Ovary (tissue), 3 donors: ENCODE measurements around the gene TLL2.

Source experiments
- POLR2A ChIP-seq: fragments of 450-650 bp; IDR thresholded peaks from one replicate; pipeline ENCODE4 v1.6.1; 2017; ENCODE audit warnings: antibody characterized with exemption, mild to moderate bottlenecking, moderate library complexity
- TF ChIP-seq, protein P1 (sequence below), 3 donors: fragments of 450-650 bp in 2 of 3; fragments of 200-600 bp in 1 of 3; IDR thresholded peaks; one replicate each; pipeline versions ENCODE4 v1.5.1 to v1.8.0; 2016 to 2022; ENCODE audit warnings: antibody characterized with exemption in 3 of 3, mild to moderate bottlenecking in 1 of 3
- donor health status: DM: no; HTN: no; CAD: no.

DNA sequence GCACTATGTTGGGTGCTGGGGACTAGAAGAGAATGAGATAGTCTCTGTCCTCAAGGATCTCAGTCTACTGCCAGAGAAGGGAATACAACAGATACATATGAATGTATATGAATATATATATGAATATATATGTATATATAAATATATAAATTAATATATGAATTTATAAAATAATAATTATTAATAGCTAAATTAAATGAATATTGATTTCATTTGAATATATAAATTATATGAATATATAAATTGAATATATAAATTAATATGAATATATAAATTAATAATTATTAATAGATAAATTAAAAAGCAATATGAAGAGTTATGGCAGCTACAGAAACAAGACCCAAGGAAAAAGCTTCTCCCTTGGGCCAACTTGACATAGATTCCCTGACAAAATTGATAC is 95.1 kb downstream of the TLL2 start:
- TF ChIP-seq, protein P1, sequence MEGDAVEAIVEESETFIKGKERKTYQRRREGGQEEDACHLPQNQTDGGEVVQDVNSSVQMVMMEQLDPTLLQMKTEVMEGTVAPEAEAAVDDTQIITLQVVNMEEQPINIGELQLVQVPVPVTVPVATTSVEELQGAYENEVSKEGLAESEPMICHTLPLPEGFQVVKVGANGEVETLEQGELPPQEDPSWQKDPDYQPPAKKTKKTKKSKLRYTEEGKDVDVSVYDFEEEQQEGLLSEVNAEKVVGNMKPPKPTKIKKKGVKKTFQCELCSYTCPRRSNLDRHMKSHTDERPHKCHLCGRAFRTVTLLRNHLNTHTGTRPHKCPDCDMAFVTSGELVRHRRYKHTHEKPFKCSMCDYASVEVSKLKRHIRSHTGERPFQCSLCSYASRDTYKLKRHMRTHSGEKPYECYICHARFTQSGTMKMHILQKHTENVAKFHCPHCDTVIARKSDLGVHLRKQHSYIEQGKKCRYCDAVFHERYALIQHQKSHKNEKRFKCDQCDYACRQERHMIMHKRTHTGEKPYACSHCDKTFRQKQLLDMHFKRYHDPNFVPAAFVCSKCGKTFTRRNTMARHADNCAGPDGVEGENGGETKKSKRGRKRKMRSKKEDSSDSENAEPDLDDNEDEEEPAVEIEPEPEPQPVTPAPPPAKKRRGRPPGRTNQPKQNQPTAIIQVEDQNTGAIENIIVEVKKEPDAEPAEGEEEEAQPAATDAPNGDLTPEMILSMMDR (IDR thresholded peaks at IDR 0.05): no peak
- no peak for TF ChIP-seq POLR2A
